PC-3 (cell line): ENCODE data around the gene GHRHR. TPM values are rescaled to one million over a fixed set of nuclear protein-coding genes. Genes with fewer than 3 reads are reported as not detected.

ENCODE experiments used
- ATAC-seq: fragments of 200-7000 bp; cut with Tn5 transposase; 2 replicates; pipeline ENCODE4 v1.9.1; 2020; ENCODE audit warnings: mild to moderate bottlenecking, moderate library complexity
- Bru-seq: library from RNA; stranded (reverse); fragments of 400-500 nt; gene quantifications from one replicate; lab custom pipeline; 2021; lab: Mats Ljungman, UMichigan
- BruChase-seq, 2 experiments: library from RNA; stranded (reverse); fragments of 400-500 nt; gene quantifications; one replicate each; lab custom pipeline; 2021; lab: Mats Ljungman, UMichigan
- BruUV-seq: library from RNA; stranded (reverse); fragments of 400-500 nt; replicated peaks from 2 replicates; lab custom pipeline; 2021; lab: Mats Ljungman, UMichigan
- CTCF ChIA-PET: fragments of 300-600 bp; sonication (Branson Sonifier 250); formaldehyde crosslinking; loops from one replicate; lab custom pipeline; 2022; ENCODE audit warnings: antibody characterized with exemption; lab: Charles Lee
- POLR2A ChIA-PET: fragments of 300-600 bp; sonication (Branson Sonifier 250); formaldehyde crosslinking; loops from one replicate; lab custom pipeline; 2022; ENCODE audit warnings: antibody characterized with exemption; ENCODE audit not compliant: unreplicated experiment; lab: Charles Lee
- DNase-seq: peaks from one replicate; pipeline ENCODE4 v3.0.0-alpha.2; 2015
- H2AFZ ChIP-seq: fragments of 300-600 bp; sonication (generic); 2 replicates; pipeline ENCODE4 v1.6.0; 2016; ENCODE audit warnings: antibody characterized with exemption, low read length
- H3F3A ChIP-seq: fragments of 300-600 bp; sonication (generic); one replicate; pipeline ENCODE4 v1.6.0; 2017; ENCODE audit warnings: antibody characterized with exemption, low read length, control low read depth, mild to moderate bottlenecking; ENCODE audit not compliant: unreplicated experiment
- H3K27ac ChIP-seq: fragments of 300-600 bp; sonication (generic); 2 replicates; pipeline ENCODE4 v1.5.1; 2016; ENCODE audit warnings: mild to moderate bottlenecking, low read length
- H3K27me3 ChIP-seq: fragments of 300-600 bp; sonication (generic); 2 replicates; pipeline ENCODE4 v1.6.1; 2016; ENCODE audit warnings: low read length, mixed read lengths
- H3K36me3 ChIP-seq: fragments of 300-600 bp; sonication (generic); 2 replicates; pipeline ENCODE4 v1.6.1; 2016; ENCODE audit warnings: low read depth, mixed run types, low read length, mixed read lengths
- H3K4me1 ChIP-seq: fragments of 300-600 bp; sonication (generic); 2 replicates; pipeline ENCODE4 v1.5.1; 2016; ENCODE audit warnings: low read length; ENCODE audit not compliant: insufficient read depth
- H3K4me2 ChIP-seq: fragments of 300-600 bp; sonication (generic); 2 replicates; pipeline ENCODE4 v1.6.0; 2016; ENCODE audit warnings: low read length
- H3K4me3 ChIP-seq: fragments of 300-600 bp; sonication (generic); 2 replicates; pipeline ENCODE4 v1.5.1; 2016; ENCODE audit warnings: mild to moderate bottlenecking, low read length, mixed read lengths
- H3K79me2 ChIP-seq: fragments of 300-600 bp; sonication (generic); 2 replicates; pipeline ENCODE4 v1.6.1; 2017; ENCODE audit warnings: low read length, mixed read lengths
- H3K9ac ChIP-seq: fragments of 300-600 bp; sonication (generic); 2 replicates; pipeline ENCODE4 v1.6.0; 2016; ENCODE audit warnings: mild to moderate bottlenecking, low read length
- H3K9me2 ChIP-seq: fragments of 300-600 bp; sonication (generic); replicated peaks from 2 replicates; pipeline ENCODE4 v1.6.1; 2016; ENCODE audit warnings: mixed run types, low read length, mixed read lengths
- H3K9me3 ChIP-seq: fragments of 300-600 bp; sonication (generic); 2 replicates; pipeline ENCODE4 v1.6.1; 2016; ENCODE audit warnings: low read length, mixed read lengths
- H4K20me1 ChIP-seq: fragments of 300-600 bp; sonication (generic); 2 replicates; pipeline ENCODE4 v1.6.1; 2016; ENCODE audit warnings: low read length, mixed read lengths
- EZH2 ChIP-seq: fragments of 300-600 bp; sonication (generic); IDR thresholded peaks from one replicate; pipeline ENCODE4 v1.6.1; 2017; ENCODE audit warnings: antibody characterized with exemption, mild to moderate bottlenecking, low read length; ENCODE audit not compliant: unreplicated experiment
- EZH2phosphoT487 ChIP-seq: fragments of 300-600 bp; sonication (generic); IDR thresholded peaks from 2 replicates; pipeline ENCODE4 v1.6.1; 2018; ENCODE audit warnings: mild to moderate bottlenecking, antibody characterized with exemption, low read length, borderline replicate concordance
- intact Hi-C: fragments of 100-400 bp; cut with micrococcal nuclease; formaldehyde crosslinking; loops from 2 replicates; pipeline ENCODE4 v1.9.0; 2023
- long read RNA-seq: library from polyadenylated mRNA; unstranded; transcript quantifications from one replicate; pipeline ENCODE4 v2.0.0, GENCODE V29; 2021; ENCODE audit not compliant: unreplicated experiment
- total RNA-seq: library from RNA; depleted of rRNA; stranded (reverse); fragments of >200 nt; gene quantifications from 2 replicates; pipeline ENCODE4 v1.2.3, GENCODE V29; 2014; rRNA removed
- TF ChIP-seq, protein P1 (sequence below): fragments of 300-600 bp; sonication (generic); conservative IDR thresholded peaks from 2 replicates; pipeline ENCODE4 v1.5.1; 2017; ENCODE audit warnings: antibody characterized with exemption, low read depth, mild to moderate bottlenecking, low read length

The GHRHR gene
- not detected in 2 replicates for total RNA-seq
- Bru-seq, nascent RNA = not detected
- BruChase-seq, experiment 1, labeled RNA remaining after a 6-hour chase = not detected
- BruChase-seq, experiment 2, labeled RNA remaining after a 2-hour chase = percentile 8 among the genes with signal in this experiment
- long read RNA-seq = 0 reads

- Histone ChIP-seq H3K27me3 (peaks cover 32% of the 10 kb centered on the region), H3K9ac (no peak within 1 kb of the TSS), H3F3A (no peaks in the 10 kb centered on the region), H3K36me3 (no peaks in the 10 kb centered on the region), H3K79me2 (no peaks in the 10 kb centered on the region), H3K4me2 (no peak within 1 kb of the TSS), H3K4me3 (no peak within 1 kb of the TSS), H3K4me1 (no peaks in the 10 kb centered on the region), H3K9me2 (no peaks in the 10 kb centered on the region), H2AFZ (no peak within 1 kb of the TSS), H3K27ac (no peak within 1 kb of the TSS), H4K20me1 (no peaks in the 10 kb centered on the region), H3K9me3 (no peaks in the 10 kb centered on the region)
- intact Hi-C loops = no loop called here
- DNase-seq (no peak), ATAC-seq (no peak)
- TF ChIP-seq, protein P1, sequence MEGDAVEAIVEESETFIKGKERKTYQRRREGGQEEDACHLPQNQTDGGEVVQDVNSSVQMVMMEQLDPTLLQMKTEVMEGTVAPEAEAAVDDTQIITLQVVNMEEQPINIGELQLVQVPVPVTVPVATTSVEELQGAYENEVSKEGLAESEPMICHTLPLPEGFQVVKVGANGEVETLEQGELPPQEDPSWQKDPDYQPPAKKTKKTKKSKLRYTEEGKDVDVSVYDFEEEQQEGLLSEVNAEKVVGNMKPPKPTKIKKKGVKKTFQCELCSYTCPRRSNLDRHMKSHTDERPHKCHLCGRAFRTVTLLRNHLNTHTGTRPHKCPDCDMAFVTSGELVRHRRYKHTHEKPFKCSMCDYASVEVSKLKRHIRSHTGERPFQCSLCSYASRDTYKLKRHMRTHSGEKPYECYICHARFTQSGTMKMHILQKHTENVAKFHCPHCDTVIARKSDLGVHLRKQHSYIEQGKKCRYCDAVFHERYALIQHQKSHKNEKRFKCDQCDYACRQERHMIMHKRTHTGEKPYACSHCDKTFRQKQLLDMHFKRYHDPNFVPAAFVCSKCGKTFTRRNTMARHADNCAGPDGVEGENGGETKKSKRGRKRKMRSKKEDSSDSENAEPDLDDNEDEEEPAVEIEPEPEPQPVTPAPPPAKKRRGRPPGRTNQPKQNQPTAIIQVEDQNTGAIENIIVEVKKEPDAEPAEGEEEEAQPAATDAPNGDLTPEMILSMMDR = no peak
- TF ChIP-seq EZH2phosphoT487 (no peak), EZH2 (no peak)
- BruUV-seq = no TSS peak
- ChIA-PET POLR2A (no interaction called here), CTCF (no interaction called here)
Measured at GRCh38 chr7:30963842-30964241, at the start of gene GHRHR. GHRHR (plus strand) TSS chr7:30963953; CDS start chr7:30964069, 116 bp downstream.

GRCh38 chr7:30914596-30914995 is 49.2 kb upstream of the GHRHR start:
- DNase-seq (peak; percentile 91), ATAC-seq (peak; percentile 91)
- POLR2A ChIA-PET = interaction anchor here (0.6 kb wide), 1 partner anchor 119 kb away, joined by 7 read pairs; no protein-coding TSS in a partner anchor
- TF ChIP-seq, protein P1 = no peak
- TF ChIP-seq EZH2 (no peak), EZH2phosphoT487 (no peak)
- peak overlapping the region; percentile 44 for H3K4me2 ChIP-seq
- no peaks in the 10 kb centered on the region for H3K36me3 ChIP-seq
- H4K20me1 ChIP-seq = no peaks in the 10 kb centered on the region
- no peaks in the 10 kb centered on the region for H3K79me2 ChIP-seq
- peak overlapping the region; percentile 36; the same call in 1 of the 2 replicates for H2AFZ ChIP-seq
- peaks cover 19% of the 10 kb centered on the region for H3K4me1 ChIP-seq
- peak overlapping the region; percentile 43; the same call in 1 of the 2 replicates for H3K9ac ChIP-seq
- no TSS peak for BruUV-seq
- no peaks in the 10 kb centered on the region for H3K27me3 ChIP-seq
- H3K9me3 ChIP-seq = no peaks in the 10 kb centered on the region
- intact Hi-C loops = no loop called here
- peak overlapping the region; percentile 80 for H3K27ac ChIP-seq
- CTCF ChIA-PET = no interaction called here
- no peak overlapping the region for H3K4me3 ChIP-seq
- no peaks in the 10 kb centered on the region for H3K9me2 ChIP-seq
- H3F3A ChIP-seq = no peaks in the 10 kb centered on the region

DNA sequence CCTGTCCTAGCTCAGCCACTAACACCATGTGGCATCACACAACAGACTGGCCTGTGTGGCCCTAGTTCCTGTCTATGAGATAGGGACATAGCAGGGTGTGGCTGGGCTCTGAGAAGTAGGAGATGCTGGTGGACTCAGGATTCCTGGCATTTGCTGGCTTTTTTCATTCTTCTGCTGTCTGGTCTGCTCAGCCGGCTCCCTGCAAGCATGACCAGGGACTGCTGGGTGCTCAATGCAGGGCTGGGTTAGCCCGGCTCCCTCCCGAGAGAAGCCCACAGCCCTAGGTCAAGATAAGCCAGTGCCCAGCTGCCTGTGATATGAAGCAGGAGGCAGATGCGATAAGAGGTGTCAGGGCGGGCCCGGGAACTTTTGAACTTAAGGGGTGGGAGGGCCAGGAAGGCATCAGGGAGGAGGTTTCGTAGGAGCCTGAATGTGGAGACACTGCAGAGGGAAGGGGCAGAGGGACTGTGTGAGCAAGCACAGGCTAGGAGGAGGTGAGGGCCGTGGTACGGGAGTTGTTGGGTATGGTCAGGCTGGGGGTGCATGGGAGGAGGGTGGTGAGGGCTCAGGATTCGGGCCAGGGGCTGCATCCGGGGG is 48.6 kb upstream of the GHRHR start:
- H2AFZ ChIP-seq = peak overlapping the region; percentile 36; the same call in 1 of the 2 replicates
- H3K27ac ChIP-seq = peak overlapping the region; percentile 80
- H3K79me2 ChIP-seq = no peaks in the 10 kb centered on the region
- BruUV-seq = no TSS peak
- no peak for DNase-seq
- H3K4me2 ChIP-seq = peak overlapping the region; percentile 44
- no peaks in the 10 kb centered on the region for H3K9me3 ChIP-seq
- no peak overlapping the region for H3K4me3 ChIP-seq
- intact Hi-C loops = no loop called here
- TF ChIP-seq, protein P1 = no peak
- TF ChIP-seq EZH2phosphoT487 = no peak
- no peak for TF ChIP-seq EZH2
- H3K36me3 ChIP-seq = no peaks in the 10 kb centered on the region
- CTCF ChIA-PET = no interaction called here
- peak; percentile 39 for ATAC-seq
- no peaks in the 10 kb centered on the region for H3F3A ChIP-seq
- H4K20me1 ChIP-seq = no peaks in the 10 kb centered on the region
- no peaks in the 10 kb centered on the region for H3K27me3 ChIP-seq
- POLR2A ChIA-PET = interaction anchor here (0.6 kb wide), 1 partner anchor 120 kb away, joined by 7 read pairs; no protein-coding TSS in a partner anchor
- no peaks in the 10 kb centered on the region for H3K9me2 ChIP-seq
- H3K9ac ChIP-seq = peak overlapping the region; percentile 43
- peaks cover 23% of the 10 kb centered on the region for H3K4me1 ChIP-seq
